ENCODE data around the gene PRCC.

PRCC gene

GRCh38 chr1:156749419-156750118 lies 17.8 kb upstream of the PRCC start:
- ChIA-PET CTCF (no interaction called here), POLR2A (interaction anchor here (1.0 to 4.5 kb wide), 4 partner anchors 8 to 21 kb away, joined by 4 to 80 read pairs (median 33); partner anchors contain the start of genes ISG20L2, METTL25B, MRPL24 and PRCC)
- TF ChIP-seq NFRKB (IDR thresholded peaks at IDR 0.05) (no peak), TARDBP (IDR thresholded peaks at IDR 0.05) (no peak), ARNT (IDR thresholded peaks at IDR 0.05) (no peak), ZNF384 (IDR thresholded peaks at IDR 0.05) (no peak), SUZ12 (IDR thresholded peaks at IDR 0.05) (no peak), PKNOX1 (IDR thresholded peaks at IDR 0.05) (no peak), BHLHE40 (IDR thresholded peaks at IDR 0.05; ENCODE audit: borderline replicate concordance) (no peak), CTBP1 (IDR thresholded peaks at IDR 0.05; ENCODE audit: borderline replicate concordance) (no peak), HDGF (IDR thresholded peaks at IDR 0.05; ENCODE audit: borderline replicate concordance) (no peak), FOXA1 (IDR thresholded peaks at IDR 0.05) (no peak), LEF1 (IDR thresholded peaks at IDR 0.05; ENCODE audit: borderline replicate concordance) (no peak), L3MBTL2 (conservative IDR thresholded peaks at IDR 0.05) (no peak), FOXM1 (IDR thresholded peaks at IDR 0.05; ENCODE audit: borderline replicate concordance) (no peak), ELF4 (IDR thresholded peaks at IDR 0.05) (no peak), FOXK2 (IDR thresholded peaks at IDR 0.05) (no peak), SP1 (IDR thresholded peaks at IDR 0.05) (no peak)
- no peak for DNase-seq (ENCODE audit: extremely low spot score)

GRCh38 chr1:156750191-156750672 lies 17.1 kb upstream of the PRCC start:
- no peak for TF ChIP-seq FOXK2 (IDR thresholded peaks at IDR 0.05)
- TF ChIP-seq BHLHE40 (IDR thresholded peaks at IDR 0.05; ENCODE audit: borderline replicate concordance): no peak
- no peak for TF ChIP-seq ELF4 (IDR thresholded peaks at IDR 0.05)
- TF ChIP-seq FOXA1 (IDR thresholded peaks at IDR 0.05): no peak
- no peak for TF ChIP-seq TARDBP (IDR thresholded peaks at IDR 0.05)
- TF ChIP-seq L3MBTL2 (conservative IDR thresholded peaks at IDR 0.05): no peak
- no peak for TF ChIP-seq LEF1 (IDR thresholded peaks at IDR 0.05; ENCODE audit: borderline replicate concordance)
- TF ChIP-seq SUZ12 (IDR thresholded peaks at IDR 0.05): no peak
- no peak for TF ChIP-seq SP1 (IDR thresholded peaks at IDR 0.05)
- no peak for TF ChIP-seq PKNOX1 (IDR thresholded peaks at IDR 0.05)
- TF ChIP-seq HDGF (IDR thresholded peaks at IDR 0.05; ENCODE audit: borderline replicate concordance): no peak
- TF ChIP-seq FOXM1 (IDR thresholded peaks at IDR 0.05; ENCODE audit: borderline replicate concordance): no peak
- no peak for TF ChIP-seq ZNF384 (IDR thresholded peaks at IDR 0.05)
- no peak for TF ChIP-seq NFRKB (IDR thresholded peaks at IDR 0.05)
- no peak for TF ChIP-seq ARNT (IDR thresholded peaks at IDR 0.05)
- DNase-seq (ENCODE audit: extremely low spot score): no peak
- ChIA-PET CTCF (interaction anchor here (2.2 kb wide), 1 partner anchor 24 kb away, joined by 10 read pairs; no protein-coding TSS in a partner anchor), POLR2A (interaction anchor here (1.0 to 4.5 kb wide), 5 partner anchors 9 to 22 kb away, joined by 4 to 80 read pairs (median 33); partner anchors contain the start of genes ISG20L2, METTL25B, MRPL24 and PRCC)

GRCh38 chr1:156750711-156751450 lies 16.5 kb upstream of the PRCC start:
- ChIA-PET POLR2A (interaction anchor here (0.7 to 4.5 kb wide), 10 partner anchors 9 to 107 kb away, joined by 3 to 80 read pairs (median 6); partner anchors contain the start of genes ISG20L2, METTL25B, MRPL24 and PRCC), CTCF (interaction anchor here (0.6 to 2.2 kb wide), 3 partner anchors 16 to 91 kb away, joined by 3 to 10 read pairs (median 5); partner anchors contain the start of gene PRCC)
- DNase-seq (ENCODE audit: extremely low spot score): peak; percentile 48
- TF ChIP-seq L3MBTL2 (conservative IDR thresholded peaks at IDR 0.05): peak; percentile 37; the same call in 1 of the 2 replicates
- no peak for TF ChIP-seq SUZ12 (IDR thresholded peaks at IDR 0.05)

DNA sequence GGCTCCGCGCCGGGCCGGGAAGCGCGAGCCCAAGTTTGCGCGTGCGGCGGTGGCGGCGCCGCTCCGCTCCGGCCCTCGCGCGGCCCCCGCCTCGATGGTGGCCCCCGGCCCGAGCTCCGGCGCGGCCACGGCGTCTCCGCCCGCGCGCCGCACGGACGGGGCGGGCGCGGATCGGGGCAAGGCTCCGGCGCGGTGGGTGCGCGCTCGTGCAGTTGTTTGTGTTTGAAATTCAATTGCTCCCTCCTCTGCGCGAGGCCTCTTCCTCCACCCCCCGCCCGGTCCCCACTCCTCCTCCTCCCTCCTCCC lies 15.9 kb upstream of the PRCC start, which contains the start of gene HDGF:
HDGF (minus strand) TSS at position 225 of the 306 bp plus-strand sequence. CDS start 246 bp downstream, outside the sequence.
- CTCF ChIA-PET: interaction anchor here (0.6 to 2.2 kb wide), 3 partner anchors 15 to 92 kb away, joined by 3 to 10 read pairs (median 5); partner anchors contain the start of gene PRCC
- POLR2A ChIA-PET: interaction anchor here (0.7 to 4.5 kb wide), 12 partner anchors 10 to 107 kb away, joined by 3 to 80 read pairs (median 6); partner anchors contain the start of genes CRABP2, ISG20L2, METTL25B and MRPL24
- TF ChIP-seq BHLHE40 (IDR thresholded peaks at IDR 0.05; ENCODE audit: borderline replicate concordance) (no peak), FOXM1 (IDR thresholded peaks at IDR 0.05; ENCODE audit: borderline replicate concordance) (peak; percentile 86), HDGF (IDR thresholded peaks at IDR 0.05; ENCODE audit: borderline replicate concordance) (no peak)
- no peak for DNase-seq (ENCODE audit: extremely low spot score)

DNA sequence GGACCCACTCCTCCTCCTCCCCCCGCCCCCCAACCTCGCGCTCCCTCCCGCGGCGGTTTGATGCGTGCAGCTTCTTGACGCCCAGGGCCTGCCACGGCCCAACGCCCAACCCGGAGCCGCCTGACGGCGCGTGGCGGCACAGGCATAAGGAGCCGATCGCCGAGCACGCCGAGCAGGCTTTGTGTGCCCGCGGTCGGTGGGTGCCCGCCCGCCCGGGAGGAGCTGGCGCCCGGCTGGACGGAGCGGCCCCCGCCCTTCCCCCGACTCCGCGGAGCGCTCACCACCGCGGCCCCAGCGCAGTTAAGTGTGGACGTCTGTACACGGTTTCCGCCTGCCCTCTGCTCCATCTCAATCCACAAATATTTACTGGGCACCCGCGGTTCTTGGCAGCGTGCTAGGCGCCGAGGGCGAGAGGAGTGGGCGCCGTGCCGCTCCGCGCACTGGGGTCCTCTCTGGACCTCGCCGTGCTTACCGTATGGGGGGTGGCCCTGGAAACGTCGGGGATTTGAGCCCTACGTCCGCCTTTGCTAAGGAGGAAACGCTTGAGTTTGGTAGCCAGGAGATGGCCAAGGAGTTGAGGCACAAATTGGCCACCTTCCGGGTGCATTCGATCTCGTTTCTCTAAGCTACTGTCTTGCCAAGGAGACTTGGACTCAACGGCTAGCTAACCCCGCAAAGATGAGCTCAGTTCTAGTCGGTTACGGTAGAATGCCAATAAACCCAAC lies 15.4 kb upstream of the PRCC start:
- ChIA-PET POLR2A (interaction anchor here (0.7 to 4.5 kb wide), 15 partner anchors 9 to 128 kb away, joined by 3 to 80 read pairs (median 5); partner anchors contain the start of genes CRABP2, ISG20L2, METTL25B and MRPL24), CTCF (interaction anchor here (0.6 to 2.2 kb wide), 5 partner anchors 15 to 108 kb away, joined by 3 to 10 read pairs (median 4); partner anchors contain the start of gene PRCC)
- DNase-seq (ENCODE audit: extremely low spot score): peak; percentile 93
- TF ChIP-seq ARNT (IDR thresholded peaks at IDR 0.05) (peak; percentile 77), CTBP1 (IDR thresholded peaks at IDR 0.05; ENCODE audit: borderline replicate concordance) (no peak), L3MBTL2 (conservative IDR thresholded peaks at IDR 0.05) (peak; percentile 89)
